HTERT RPE-1 (cell line): Measurements from ENCODE around the gene PITX1.

ENCODE experiments used
- in situ Hi-C: fragments of 300-500 bp; cut with MboI; formaldehyde crosslinking; loops from 4 replicates; pipeline ENCODE4 v1.14.3; 2020; ENCODE audit warnings: low sequenced_read_pairs

PITX1 gene

GRCh38 chr5:135062216-135063055 is 28.4 kb upstream of the PITX1 start:
- in situ Hi-C loops, result no loop called here

- in situ Hi-C loops, result no loop called here
These were observed 27.0 kb upstream of the PITX1 start for GRCh38 chr5:135061001-135061400.

GRCh38 chr5:135060021-135060420 is 26.0 kb upstream of the PITX1 start:
- in situ Hi-C loops, result no loop called here

GRCh38 chr5:135059000-135059923 is 25.2 kb upstream of the PITX1 start:
- in situ Hi-C loops, result no loop called here

GRCh38 chr5:135058331-135058732 is 24.3 kb upstream of the PITX1 start:
- in situ Hi-C loops, result no loop called here

GRCh38 chr5:135057233-135057632 is 23.2 kb upstream of the PITX1 start:
- in situ Hi-C loops, result no loop called here

- in situ Hi-C loops, result no loop called here
These were observed 22.4 kb upstream of the PITX1 start for GRCh38 chr5:135056316-135057030.

- in situ Hi-C loops, result no loop called here
These were observed 21.4 kb upstream of the PITX1 start for GRCh38 chr5:135055396-135055795.

- in situ Hi-C loops, result no loop called here
These were observed 20.5 kb upstream of the PITX1 start for GRCh38 chr5:135054546-135054945.

GRCh38 chr5:135053989-135054388 is 20.0 kb upstream of the PITX1 start:
- in situ Hi-C loops, result no loop called here

GRCh38 chr5:135053278-135053677 is 19.2 kb upstream of the PITX1 start:
- in situ Hi-C loops, result no loop called here

- in situ Hi-C loops, result no loop called here
These were observed 18.6 kb upstream of the PITX1 start for GRCh38 chr5:135052511-135053145.

GRCh38 chr5:135051872-135052271 is 17.8 kb upstream of the PITX1 start:
- in situ Hi-C loops, result no loop called here

- in situ Hi-C loops, result no loop called here
These were observed 17.4 kb upstream of the PITX1 start for GRCh38 chr5:135051399-135051798.

- in situ Hi-C loops, result no loop called here
These were observed 16.3 kb upstream of the PITX1 start for GRCh38 chr5:135050244-135050767.

GRCh38 chr5:135048930-135049329 is 14.9 kb upstream of the PITX1 start:
- in situ Hi-C loops, result no loop called here

GRCh38 chr5:135048286-135048685 is 14.3 kb upstream of the PITX1 start:
- in situ Hi-C loops, result no loop called here

- in situ Hi-C loops, result no loop called here
These were observed 13.3 kb upstream of the PITX1 start for GRCh38 chr5:135047347-135047695.

GRCh38 chr5:135046661-135047346 is 12.8 kb upstream of the PITX1 start:
- in situ Hi-C loops, result no loop called here

GRCh38 chr5:135045488-135045887 is 11.5 kb upstream of the PITX1 start:
- in situ Hi-C loops, result no loop called here
